Astrocyte of the spinal cord (primary cell): ENCODE data around the gene CCPG1.

Experiments used
- DNase-seq: peaks from one replicate; pipeline ENCODE4 v3.0.0; 2011; ENCODE audit warnings: low read depth, low spot score
- H3K4me3 ChIP-seq: 2 replicates; pipeline ENCODE4 v1.5.1; 2011; ENCODE audit warnings: low read depth, mild to moderate bottlenecking, low read length, moderate library complexity
- in situ Hi-C: cut with HindIII; loops from 2 replicates; pipeline ENCODE4 v1.10.0; 2017; ENCODE audit warnings: low sequenced_read_pairs
- TF ChIP-seq, protein P1 (sequence below): IDR thresholded peaks from 2 replicates; pipeline ENCODE4 v1.5.1; 2012; ENCODE audit warnings: low read depth, mild to moderate bottlenecking, low read length, inconsistent platforms

CCPG1 gene

DNA sequence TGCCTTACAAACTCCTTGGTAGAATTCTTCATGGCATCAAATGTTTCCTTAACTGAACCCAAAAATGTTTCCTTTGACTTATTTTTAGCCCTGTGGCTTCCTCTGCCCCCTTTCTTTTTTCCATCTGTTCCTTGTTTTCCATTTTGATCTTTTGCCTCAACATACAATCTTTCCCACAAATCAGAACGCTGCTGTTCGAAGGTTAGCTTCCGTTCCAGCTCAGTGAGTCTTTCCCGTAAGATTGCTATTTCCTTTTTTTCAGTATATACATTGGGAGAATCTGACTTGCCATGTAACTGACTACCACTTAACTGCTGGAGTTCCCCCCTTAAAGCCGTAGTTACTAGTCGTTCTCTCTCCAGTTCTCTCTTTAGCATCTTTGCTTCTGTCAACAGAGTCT lies 47.9 kb downstream of the CCPG1 start:
- TF ChIP-seq, protein P1, sequence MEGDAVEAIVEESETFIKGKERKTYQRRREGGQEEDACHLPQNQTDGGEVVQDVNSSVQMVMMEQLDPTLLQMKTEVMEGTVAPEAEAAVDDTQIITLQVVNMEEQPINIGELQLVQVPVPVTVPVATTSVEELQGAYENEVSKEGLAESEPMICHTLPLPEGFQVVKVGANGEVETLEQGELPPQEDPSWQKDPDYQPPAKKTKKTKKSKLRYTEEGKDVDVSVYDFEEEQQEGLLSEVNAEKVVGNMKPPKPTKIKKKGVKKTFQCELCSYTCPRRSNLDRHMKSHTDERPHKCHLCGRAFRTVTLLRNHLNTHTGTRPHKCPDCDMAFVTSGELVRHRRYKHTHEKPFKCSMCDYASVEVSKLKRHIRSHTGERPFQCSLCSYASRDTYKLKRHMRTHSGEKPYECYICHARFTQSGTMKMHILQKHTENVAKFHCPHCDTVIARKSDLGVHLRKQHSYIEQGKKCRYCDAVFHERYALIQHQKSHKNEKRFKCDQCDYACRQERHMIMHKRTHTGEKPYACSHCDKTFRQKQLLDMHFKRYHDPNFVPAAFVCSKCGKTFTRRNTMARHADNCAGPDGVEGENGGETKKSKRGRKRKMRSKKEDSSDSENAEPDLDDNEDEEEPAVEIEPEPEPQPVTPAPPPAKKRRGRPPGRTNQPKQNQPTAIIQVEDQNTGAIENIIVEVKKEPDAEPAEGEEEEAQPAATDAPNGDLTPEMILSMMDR: no peak
- H3K4me3 ChIP-seq: no peak overlapping the region
- in situ Hi-C loops: no loop called here
- no peak for DNase-seq

DNA sequence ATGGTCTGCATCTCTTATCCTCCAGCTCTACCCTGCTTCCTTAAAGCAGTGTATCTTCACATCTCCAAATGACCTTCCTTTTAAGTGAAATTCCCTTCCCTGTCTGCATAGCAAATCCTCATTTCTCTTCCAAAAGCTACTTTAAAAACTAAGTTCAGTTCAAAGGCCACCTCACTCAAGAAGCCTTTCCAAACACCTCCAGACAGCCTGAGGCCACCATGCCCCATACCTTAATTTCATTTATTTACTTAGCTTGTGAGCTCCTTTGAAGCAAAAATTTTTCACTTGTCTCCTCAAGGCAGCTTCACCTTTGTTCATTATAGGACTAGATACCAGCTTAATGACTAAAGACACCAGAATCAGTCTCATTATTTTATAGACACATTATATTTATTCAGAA lies 49.7 kb downstream of the CCPG1 start:
- TF ChIP-seq, protein P1: no peak
- in situ Hi-C loops: no loop called here
- H3K4me3 ChIP-seq: no peak overlapping the region

DNA sequence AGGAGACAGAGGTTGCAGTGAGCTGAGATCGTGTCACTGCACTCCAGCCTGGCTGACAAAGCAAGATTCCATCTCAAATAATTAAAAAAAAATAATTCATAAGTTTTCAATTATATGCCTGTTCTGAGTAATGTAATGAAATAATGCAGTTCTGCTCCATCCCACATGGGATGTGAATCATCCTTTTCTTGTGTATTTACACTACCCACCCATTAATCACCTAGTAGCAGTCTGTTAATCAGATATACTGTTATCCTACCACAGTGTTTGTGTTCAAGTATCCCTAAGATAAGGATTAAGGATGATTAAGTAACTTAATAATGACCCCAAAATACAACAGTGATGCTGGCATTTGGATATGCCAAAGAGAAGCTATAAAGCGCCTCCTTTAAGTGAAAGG lies 50.4 kb downstream of the CCPG1 start:
- no peak for DNase-seq
- H3K4me3 ChIP-seq: no peak overlapping the region
- TF ChIP-seq, protein P1: no peak
- in situ Hi-C loops: no loop called here

More for the DNA sequence above, 49.7 kb downstream of the CCPG1 start:
- no peak for DNase-seq

DNA sequence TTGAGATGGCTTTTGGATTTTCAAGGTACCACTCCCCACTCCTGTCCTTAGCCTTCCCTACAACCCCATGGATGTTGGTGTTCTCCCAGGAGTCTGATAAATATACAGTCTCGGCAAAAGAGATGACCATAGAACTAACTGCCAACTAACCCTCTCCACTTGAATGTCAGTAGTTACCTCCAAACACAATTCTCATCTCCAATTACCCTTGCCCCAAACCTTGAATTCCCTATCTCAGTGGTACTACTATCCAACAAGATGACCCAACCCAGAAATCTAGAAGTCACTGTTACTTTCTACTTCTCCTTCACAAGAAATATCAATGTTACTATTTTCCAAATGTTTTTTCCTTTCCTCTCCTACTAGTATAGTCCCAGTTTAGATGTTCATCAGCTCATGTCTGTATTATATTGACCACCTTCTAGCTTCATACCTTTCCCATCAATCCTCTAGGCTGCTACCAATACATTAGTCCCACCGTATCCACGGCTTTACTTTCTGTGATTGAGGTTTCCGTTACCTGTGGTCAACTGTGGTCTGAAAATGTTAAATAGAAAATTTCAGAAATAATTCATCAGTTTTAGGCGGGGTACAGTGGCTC lies 51.1 kb downstream of the CCPG1 start:
- H3K4me3 ChIP-seq: no peak overlapping the region
- in situ Hi-C loops: no loop called here
- no peak for DNase-seq
- TF ChIP-seq, protein P1: no peak

DNA sequence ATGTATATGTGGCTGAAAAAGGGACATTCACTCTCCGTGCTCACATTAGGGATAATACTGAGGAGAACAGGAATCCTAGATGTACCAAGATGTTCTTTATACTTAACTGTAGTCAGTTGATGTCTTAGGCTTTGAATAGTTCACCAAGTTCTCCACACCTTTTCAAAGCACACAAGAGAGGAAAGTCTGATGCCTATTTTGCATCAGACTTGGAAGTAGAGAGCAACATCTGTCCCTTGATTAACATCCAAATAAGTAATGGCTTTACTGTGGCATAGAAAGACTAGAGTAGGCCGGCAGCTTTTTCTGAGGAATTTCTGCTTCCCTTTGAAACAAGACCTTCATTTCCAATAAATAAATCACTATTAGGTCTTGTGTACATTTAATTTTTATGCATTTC lies 55.1 kb downstream of the CCPG1 start:
- H3K4me3 ChIP-seq: no peak overlapping the region
- DNase-seq: no peak
- in situ Hi-C loops: no loop called here
- TF ChIP-seq, protein P1: no peak

DNA sequence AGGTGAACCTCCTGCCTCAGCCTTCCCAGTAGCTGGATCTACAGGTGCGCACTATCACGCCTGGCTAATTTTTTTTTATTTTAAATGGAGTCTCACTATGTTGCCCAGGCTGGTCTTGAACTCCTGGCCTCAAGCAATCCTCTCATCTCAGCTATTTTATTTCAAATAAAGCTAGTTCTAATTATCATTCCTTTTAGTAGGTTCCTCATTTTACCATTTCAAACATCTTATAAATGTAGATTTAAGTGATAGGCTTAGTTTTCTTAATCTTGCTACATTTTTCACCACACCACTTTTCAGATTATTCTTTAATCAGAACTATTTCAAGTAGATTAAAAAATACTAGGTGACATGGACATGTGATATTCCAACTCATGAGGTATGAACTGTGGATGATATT lies 58.9 kb downstream of the CCPG1 start:
- in situ Hi-C loops: no loop called here
- no peak for DNase-seq
- H3K4me3 ChIP-seq: no peak overlapping the region
- TF ChIP-seq, protein P1: no peak
